NCI-H748 (cell line): ENCODE measurements around the gene EGFLAM.

ENCODE experiments used
- DNase-seq: peaks from one replicate; lab custom pipeline; 2025; ENCODE audit not compliant: unreplicated experiment; lab: John Stamatoyannopoulos, UW

EGFLAM gene

DNA sequence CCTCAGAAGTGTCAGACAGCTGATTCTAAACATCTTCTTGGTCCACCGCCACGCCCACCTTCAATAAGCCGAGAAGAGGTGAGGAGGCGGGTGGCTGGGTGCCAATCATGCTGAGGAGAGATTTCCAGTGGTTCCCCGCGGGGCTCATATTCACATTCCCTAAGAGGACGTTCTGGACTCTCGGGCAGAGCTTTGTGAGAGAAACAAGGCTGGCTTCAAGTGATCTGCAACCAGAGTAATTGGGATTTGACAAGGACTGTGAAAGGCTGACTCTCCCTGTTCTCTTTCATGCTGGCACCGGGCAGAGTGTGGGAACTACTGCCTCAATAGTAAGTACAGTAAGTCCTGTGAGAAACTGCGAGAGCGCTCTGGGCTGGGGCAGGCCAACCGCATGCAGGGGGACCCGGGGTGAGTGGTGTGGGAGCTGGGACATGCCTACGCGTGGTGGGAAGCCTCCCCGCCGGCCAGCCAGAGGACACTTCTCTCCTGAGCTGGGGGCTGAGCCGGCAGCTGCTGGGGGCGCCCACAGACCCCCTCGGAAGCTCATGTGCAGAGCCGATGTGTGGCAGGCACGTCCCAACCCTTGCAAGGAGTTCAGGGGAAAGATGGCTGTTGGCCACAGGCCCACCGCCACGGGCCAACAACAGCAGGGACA, 187.1 kb downstream of the EGFLAM start:
- DNase-seq: no peak

DNA sequence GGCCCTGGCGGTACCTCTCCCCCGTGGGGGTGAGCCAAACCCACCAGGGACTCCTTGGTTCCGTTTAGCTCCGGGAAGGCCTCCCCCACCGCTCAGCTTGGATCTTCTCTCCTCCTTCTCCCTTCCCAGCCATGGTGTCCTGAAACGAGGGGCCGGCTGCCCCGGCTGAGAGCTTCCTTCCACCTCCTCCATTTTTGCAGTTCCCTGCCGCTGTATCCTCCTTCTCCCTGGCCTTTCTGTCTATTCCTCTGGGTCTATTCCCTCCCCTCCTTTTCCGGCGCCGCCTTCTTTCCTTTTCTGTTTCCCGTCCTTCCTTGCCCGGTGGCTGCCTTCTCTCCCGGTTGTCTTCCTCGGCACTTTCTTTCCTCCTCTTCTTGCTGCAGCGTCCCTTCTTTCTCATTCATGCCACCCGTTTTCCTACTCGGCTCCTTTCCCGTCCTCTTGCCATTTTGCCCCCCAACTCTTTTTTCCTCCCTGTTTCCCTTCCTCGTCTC, 187.7 kb downstream of the EGFLAM start:
- DNase-seq: no peak

DNA sequence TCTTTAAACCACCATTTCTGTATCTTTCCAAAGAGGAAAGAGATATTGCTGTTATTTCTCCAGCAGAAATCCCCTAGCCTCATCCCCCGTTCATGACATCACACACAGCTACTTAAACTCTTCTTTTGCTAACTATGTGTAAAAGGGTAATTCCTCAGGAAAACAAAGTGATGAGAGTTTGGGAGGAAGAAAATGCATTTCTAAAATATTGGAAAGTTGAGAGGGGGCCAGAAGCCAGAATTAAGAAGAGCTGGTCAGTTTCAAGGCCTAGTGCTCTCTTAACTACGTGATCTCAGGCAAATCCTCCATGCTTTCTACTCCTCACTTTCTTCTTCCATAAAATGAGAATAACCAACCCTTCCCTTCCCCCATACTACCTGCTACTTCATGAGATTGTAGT, 188.7 kb downstream of the EGFLAM start:
- no peak for DNase-seq

DNA sequence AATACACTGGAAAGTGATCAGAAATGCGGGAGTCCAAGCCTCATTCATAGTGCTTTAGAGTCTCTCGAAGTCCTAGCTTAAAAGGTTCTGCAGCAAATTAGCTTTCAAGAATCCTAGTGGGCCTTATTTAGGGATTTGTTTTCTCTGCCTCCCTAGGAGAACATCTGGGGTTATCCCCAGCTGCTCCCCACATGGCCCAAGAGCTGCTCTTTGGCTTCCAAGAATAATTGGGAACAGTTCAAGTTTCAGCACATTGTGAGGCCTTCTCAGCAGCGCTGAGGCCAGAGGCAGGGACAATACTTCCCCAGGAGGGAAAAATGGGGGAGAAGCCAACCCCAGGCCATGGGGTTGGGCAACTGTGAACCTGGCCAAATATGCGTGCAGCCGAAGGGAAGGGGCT, 189.4 kb downstream of the EGFLAM start:
- DNase-seq: no peak

DNA sequence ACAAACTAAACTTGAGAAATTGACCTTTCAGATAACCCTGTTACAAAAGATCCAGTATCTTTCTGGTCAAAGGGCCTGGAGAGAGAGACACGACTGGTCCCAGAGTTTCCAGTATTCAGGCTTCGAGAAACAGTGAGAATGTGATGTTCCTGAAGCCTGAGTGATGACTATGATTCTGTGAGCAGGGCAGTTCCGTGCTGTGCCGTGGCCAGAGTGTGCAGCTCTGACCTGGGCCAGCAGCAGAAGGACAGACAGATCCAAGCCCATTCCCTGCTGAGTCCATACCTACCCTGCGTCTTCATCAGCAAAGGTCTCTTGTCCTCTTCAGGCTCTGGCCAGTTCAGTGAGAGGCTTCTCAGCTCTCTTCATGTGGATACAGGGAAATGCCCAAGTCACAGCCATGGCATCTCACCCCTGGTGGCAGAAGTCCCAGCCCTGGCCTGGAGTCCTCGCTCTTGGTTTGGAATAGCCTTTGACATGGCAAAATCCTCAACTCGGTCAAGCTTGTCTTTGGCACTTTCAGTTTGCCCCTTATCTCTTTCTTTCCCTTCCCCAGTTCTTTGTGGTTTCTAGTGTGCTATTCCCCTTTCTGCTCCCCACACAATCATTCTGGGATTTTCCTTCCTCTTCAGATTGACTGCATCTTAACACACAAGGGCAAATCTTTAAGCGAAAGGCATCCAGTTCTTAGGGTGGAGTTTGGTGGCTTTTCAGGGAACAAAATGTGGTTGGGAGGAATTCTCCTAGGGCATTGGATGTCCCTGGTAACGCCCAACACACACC, 190.4 kb downstream of the EGFLAM start:
- no peak for DNase-seq

DNA sequence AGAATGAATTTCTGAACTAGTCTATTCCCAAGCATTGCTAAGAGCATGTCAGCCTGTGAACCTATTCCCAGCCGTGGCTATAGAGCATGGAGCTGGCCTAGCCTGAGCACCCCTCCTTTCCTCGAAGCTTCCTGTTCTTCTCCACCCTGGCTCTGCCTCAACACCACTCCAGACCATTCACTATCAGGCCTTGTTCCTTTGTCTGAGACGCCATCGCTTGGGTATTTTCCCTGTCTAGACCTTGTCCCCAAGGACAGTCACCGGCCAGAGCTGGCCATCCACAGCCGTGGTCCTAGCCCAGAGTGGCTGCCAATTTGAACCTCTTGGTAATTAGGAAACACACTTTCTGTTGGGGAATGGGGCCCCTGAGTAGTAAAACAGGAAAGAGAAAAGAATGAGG, 192.3 kb downstream of the EGFLAM start:
- no peak for DNase-seq

DNA sequence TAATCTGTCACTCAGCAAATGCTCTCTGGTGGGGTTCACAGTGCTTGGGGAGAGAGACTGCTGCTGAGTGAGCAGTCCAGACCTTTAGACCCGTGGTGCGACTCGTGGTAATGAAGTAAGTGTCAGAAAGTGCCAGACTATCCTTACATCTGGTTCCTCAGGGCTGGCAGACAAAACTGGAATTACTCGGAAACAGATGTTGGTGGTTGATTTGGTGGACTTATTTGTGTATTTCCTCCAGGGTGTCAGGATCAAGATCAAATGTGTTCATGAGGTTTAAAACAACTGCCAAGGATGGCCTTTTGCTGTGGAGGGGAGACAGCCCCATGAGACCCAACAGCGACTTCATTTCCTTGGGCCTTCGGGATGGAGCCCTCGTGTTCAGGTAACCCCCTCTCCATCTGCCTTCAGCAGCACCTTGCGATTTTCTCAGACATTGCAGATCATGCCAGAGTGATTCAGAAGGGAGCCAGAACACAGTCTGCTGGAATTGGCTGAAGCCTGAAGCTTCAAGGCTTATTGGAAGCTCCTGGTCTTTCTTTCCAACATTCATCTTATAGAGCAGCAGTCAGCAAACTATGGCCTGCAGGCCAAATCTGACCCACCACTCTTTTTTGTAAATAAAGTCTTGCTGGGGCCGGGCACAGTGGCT, 192.8 kb downstream of the EGFLAM start:
- no peak for DNase-seq

DNA sequence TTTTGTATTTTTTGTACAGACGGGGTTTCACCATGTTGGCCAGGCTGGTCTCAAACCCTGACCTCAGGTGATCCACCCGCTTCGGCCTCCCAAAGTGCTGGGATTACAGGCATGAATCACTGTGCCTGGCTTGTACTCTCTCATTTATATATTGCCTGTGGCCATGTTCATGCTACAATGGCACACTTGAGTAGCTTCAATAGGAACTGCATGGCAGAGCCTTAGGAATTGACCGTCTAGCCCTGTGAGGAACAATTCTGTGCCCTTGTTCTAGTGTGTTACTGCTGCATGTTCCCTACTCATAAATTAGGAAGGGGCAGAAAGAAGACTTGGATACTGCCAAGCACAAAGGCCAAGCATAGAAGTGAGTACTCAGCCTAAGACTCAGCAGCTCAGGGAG, 193.8 kb downstream of the EGFLAM start:
- DNase-seq: no peak

DNA sequence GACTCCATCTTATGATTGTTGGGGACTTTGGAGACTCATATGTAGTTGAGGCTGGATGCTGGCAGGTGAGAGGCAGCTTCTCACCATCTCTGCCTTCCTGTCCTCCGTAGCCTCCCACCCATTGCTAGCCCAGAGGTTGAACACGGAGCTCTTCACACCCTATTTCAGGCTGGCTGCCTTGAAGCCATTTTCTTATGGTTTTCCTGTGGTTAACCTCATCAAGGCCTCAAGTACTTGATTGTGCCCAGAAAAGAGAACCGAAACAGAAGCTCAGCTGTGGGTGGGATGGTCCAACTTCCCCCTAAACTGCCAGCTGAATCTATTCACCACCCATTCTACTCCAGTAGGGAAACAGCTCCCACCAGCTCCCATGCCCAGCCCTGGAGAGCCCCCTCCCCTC, 195.1 kb downstream of the EGFLAM start:
- DNase-seq: no peak

DNA sequence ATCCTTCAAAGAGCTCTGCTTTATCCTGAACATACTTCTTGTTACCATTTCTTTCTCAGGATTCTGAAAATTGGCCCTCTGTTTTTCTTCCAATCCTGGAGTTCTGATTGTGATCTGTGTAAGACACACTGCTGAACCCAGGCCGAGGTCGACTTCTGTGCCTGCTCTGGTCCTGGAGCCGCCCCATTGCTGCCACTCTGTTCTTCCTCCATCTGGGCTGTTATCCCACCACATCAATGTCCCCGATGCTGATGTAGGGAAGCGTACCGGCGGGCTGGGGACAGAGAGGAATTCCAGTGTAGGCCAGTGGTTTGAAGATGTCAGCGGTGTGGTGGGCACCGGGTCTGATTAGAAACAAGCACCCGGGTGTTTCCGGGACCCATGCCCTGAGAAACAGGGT, 195.6 kb downstream of the EGFLAM start:
- no peak for DNase-seq

DNA sequence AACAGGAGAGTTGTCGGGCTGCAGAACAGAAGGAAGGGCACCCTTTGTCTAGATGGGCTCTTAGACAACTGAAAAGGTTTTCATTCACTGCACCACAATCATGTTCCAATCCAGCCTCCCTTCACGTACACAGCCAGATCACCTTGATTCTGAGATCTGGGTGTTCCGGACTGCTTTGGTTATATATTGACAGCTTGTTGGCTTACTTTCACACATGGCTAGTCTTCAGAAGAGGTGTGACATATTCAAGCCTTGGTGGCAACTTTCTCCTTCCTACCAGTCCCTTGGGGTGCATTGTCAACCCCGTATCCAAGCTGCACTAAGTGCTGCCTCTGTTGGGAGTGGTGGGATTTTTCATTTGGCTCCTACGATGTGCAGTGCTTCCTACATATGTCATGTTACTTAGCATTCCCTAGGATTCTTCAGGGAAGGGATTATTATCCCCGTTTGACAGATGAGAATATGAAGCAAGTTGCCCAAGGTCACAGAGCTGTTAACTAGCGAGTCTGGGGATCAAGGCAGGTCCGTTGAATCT, 197.5 kb downstream of the EGFLAM start:
- no peak for DNase-seq

DNA sequence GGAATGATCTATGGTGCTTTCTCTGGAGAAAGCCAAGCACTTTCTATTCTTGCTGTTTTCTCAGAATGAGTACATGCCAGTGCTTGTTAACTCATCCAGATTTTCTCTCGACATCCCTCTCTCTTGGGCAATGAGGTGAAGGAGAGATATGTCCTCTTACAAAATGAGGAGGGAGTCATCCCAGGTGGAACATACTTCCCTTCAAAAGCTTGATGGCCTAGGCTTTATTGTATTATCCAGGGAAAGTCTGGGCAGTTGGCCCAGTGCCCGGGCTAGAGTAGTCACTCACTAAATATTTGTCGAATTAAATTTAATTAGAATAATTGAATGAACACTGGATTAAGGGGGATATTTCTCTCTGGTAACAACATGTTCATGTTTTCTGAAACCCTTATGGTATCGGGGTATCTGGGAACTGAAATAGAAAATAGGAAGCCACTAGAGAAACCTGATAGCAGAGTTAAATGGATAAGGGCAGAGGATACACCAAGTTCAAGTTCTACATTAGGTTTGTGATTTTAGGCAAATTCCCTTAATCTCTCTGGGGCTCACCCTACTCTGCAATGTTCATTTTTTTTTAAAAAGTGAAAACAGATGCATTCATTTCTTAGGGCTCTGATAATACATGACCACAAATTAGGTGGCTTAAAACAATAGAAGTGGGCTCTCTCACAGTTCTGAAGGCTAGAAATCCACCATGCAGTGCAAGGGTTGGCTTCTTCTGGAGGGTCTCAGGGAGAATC, 198.5 kb downstream of the EGFLAM start:
- DNase-seq: peak; percentile 92

DNA sequence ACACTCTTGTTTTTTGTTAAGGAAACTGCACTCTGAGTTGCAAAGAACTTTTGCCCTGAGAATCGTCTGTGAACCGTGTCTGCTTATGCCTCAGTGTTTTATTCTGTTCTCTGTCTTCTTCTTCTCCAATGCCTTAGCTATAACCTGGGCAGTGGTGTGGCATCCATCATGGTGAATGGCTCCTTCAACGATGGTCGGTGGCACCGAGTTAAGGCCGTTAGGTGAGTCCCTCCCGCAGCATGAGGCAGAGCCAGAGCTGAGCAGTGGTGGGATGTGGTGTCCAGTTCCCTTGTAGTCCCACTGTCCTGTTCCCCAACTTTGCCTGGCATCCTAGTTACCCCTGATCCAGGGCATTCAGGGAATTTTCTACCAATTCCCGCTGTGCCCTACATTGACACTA, 199.8 kb downstream of the EGFLAM start:
- no peak for DNase-seq

DNA sequence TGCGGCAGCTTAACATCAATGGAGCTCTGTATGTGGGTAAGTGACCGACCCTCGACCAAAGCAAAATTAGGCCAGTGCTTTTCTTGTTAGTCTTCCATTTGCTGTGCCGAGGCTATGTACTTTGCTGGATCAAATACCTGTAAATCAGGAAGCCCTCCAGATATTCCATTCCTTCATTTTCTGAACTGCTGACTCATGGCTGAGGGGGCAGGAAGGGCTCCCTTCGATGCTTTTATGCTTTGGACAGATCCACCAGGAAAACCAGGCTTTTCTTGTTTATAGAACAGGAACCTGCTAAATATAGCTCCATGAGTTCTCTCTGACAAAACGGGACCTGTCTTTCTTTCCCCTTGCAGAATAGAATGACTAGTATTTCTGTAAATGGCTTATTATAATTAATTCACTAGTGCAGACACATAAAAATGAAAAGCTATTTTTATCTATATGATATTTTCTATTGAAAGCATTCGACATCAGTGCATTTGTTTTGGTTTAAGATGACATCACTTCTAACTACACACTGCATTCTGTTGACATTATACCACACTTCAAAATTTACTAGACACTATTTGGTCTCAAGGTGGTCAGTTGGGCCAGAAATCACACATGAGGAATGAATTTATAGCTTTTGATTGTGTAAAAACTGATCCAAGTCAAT, 204.7 kb downstream of the EGFLAM start:
- no peak for DNase-seq

DNA sequence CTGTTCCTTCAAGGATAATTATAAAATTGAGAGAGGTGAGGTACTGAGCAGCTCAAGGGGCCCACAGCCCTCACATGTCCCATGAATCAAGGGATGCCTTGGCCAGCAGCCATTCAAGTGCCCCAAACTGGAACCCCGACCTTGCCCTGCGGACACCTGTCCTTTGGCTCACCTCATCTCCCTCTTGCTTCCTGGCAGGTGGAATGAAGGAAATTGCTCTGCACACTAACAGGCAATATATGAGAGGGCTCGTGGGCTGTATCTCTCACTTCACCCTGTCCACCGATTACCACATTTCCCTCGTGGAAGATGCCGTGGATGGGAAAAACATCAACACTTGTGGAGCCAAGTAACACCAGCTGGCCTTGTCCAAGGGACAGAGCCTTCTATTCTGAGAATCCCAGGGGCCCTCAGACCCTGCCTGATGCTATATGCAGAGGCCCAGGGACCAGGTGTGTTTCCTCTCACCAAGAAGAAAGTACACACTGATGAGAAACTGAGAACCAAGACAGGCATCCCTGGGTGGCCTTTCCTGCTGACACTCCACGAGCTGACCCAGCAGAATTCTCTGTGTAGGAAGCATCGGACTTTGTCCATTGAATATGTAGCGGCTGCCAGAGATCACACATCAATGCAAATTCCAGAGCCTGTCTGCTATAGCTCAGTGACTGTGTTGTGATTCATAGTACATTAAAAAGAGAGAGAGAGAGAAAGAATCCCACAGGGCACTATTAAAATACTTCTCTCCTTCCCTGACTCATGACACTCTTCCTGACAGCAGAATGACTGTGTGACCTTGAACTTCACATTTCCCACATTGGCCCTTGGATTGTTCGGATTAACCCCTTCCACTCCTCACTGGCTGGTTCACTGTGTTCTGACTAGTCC, 205.5 kb downstream of the EGFLAM start:
- no peak for DNase-seq

DNA sequence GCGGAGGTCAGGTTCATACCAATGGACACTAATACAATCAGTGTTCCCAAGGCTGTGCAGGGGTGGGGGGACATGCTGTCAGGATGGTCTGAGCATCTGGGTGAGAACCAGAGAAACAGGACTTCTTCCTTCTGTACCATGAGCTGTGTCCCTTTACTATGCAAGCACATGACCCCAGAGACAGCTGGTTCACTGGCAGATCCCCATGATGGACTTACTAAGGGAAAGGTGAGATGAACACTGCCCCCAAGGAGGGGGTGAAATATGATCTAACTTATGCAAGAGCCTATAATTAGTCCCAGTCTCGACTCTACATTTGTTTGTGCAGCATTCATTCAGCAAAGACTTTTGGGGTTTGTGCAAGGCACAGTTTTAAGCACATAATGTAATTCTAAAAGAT, 206.7 kb downstream of the EGFLAM start:
- DNase-seq: peak; percentile 56

DNA sequence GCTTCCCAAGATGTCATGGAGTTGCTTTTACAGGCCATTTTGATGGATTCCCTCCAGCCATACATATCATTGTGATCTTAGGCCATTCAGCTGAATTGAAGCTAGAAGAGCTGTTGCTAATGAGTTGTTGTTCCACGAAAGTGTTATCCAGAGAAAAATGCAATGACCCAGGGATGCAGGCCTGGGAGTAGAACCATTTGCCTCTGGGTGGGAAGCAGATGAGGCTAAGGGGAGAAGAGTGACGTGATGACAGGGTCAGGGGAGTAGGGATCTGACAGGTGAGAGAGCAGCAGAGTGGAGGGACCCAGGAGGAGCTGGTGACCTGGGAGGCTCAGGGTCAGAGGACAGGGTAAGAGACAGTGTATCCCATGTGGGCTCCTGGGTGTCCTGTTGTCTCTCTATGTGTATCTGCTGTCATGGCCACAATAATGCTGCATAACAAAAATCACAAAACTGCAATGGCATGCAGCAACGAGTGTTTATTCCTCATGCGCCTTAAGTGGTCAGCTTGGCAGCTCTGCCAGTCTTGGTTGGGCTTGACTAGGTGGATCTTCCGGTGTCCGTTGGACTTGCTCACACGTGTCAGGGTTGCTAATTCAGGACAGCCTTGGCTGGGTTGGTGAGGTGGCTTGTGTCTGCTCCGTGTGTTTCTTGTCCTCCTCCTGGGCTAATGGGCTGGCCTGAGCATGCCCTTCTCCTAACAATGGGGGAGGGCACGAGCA, 207.5 kb downstream of the EGFLAM start:
- DNase-seq: no peak

DNA sequence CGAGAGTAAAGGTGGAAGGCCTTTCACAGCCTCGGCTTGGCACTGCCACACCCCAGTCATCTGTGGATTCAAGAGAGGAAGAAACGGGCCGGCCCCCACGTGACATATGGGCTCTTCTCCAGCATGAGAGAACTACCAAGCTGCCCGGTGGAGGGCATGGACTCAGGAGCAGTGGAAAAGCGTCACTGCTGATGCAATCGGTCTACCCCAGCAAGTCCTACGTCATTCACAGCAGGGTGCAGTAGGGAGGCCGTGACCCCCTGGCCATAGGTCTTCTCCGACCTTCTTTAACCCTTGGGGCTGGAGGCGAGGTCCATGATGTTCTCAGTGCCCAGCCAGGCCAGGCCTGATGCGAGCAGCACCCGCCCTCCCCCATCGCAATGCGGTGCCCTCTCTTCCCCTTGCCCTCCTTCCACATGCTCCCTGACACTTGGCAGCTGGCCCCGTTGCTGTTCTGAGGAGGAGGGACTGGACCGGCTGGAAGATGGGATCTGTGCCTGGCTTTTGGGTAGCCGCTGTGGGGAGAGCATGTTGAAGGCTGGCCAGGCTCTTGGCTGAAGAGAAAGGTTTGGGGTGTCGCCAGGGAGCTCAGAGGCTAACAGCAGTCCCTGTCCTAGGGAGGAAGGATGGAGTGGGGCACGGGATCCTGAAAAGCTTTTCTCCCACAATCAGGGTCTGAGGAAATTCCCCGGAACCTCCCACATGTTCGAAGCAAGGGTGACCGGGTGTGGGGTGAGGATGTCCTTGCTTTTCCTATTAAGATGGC, 208.2 kb downstream of the EGFLAM start:
- DNase-seq: no peak
